Lung (tissue), 12 donors: ENCODE measurements around the gene RAB3IL1. TPM values are rescaled to one million over a fixed set of nuclear protein-coding genes. Genes with fewer than 3 reads are reported as not detected.

Source experiments
- ATAC-seq: fragments of 200-7000 bp; cut with Tn5 transposase; one replicate; pipeline ENCODE4 v1.9.1; 2020; ENCODE audit warnings: moderate number of reproducible peaks; ENCODE audit not compliant: insufficient read depth, low FRiP score
- DNase-seq, 3 donors: peaks; one replicate each; pipeline ENCODE4 v3.0.0-alpha.2; 2013 to 2017
- H3K27ac ChIP-seq, 2 donors: one replicate each; pipeline ENCODE4 v1.5.1; 2013; ENCODE audit warnings: mild to moderate bottlenecking in 2 of 2, moderate library complexity in 2 of 2, control low read depth in 1 of 2, inconsistent platforms in 1 of 2, low read depth in 1 of 2, low read length in 1 of 2
- H3K27me3 ChIP-seq, 3 donors: one replicate each; pipeline ENCODE4 v1.5.1; 2013; ENCODE audit warnings: low read length in 2 of 3; ENCODE audit not compliant: control insufficient read depth in 3 of 3, insufficient read depth in 3 of 3
- H3K36me3 ChIP-seq, 4 donors: one replicate each; pipeline ENCODE4 v1.5.1; 2013; ENCODE audit warnings: low read length in 4 of 4, mild to moderate bottlenecking in 1 of 4, moderate library complexity in 1 of 4; ENCODE audit not compliant: control insufficient read depth in 4 of 4, insufficient read depth in 4 of 4
- H3K4me1 ChIP-seq, 5 donors: one replicate each; pipeline ENCODE4 v1.5.1; 2013; ENCODE audit warnings: low read length in 5 of 5, mild to moderate bottlenecking in 2 of 5, moderate library complexity in 1 of 5; ENCODE audit not compliant: control insufficient read depth in 5 of 5, insufficient read depth in 5 of 5
- H3K4me3 ChIP-seq: one replicate; pipeline ENCODE4 v1.5.1; 2013; ENCODE audit warnings: mild to moderate bottlenecking, control low read depth, moderate library complexity
- H3K9ac ChIP-seq, 2 donors: one replicate each; pipeline ENCODE4 v1.5.1; 2013; ENCODE audit warnings: low read length in 2 of 2, control low read depth in 1 of 2; ENCODE audit not compliant: insufficient read depth in 1 of 2
- H3K9me3 ChIP-seq, 4 donors: one replicate each; pipeline ENCODE4 v1.5.1; 2013; ENCODE audit warnings: low read length in 3 of 4, mild to moderate bottlenecking in 1 of 4, moderate library complexity in 1 of 4; ENCODE audit not compliant: control insufficient read depth in 4 of 4, insufficient read depth in 3 of 4
- CTCF ChIP-seq: IDR thresholded peaks from 2 replicates; pipeline ENCODE4 v1.5.1; 2012; ENCODE audit warnings: mild to moderate bottlenecking; ENCODE audit errors: control extremely low read depth, extremely low read depth
- WGBS, 2 donors: extraction: QIAGEN DNeasy Blood & Tissue Kit; methylation state at CpG; one replicate each; pipeline ENCODE4 v1.1.7; 2013; 5-methylcytosine and 5-hydroxymethylcytosine counted together
- polyA plus RNA-seq, 2 donors: library from polyadenylated mRNA; stranded (reverse); fragments of 200-250 nt; gene quantifications; one replicate each; pipeline ENCODE4 v1.2.1, GENCODE V29; 2013
- total RNA-seq, 2 donors: library from RNA; depleted of rRNA in 1 of 2; stranded (reverse); fragments of >200 nt in 1 of 2; gene quantifications; one replicate each; pipeline ENCODE4 v1.2.1, GENCODE V29; 2014 to 2021
- donor health status: control.
- donor health status: control.
- donor health status: Bipolar disorder and iron deficiency.
- donor health status: healthy.
- donor health status: DM: yes; HTN: yes; CAD: no.

The RAB3IL1 gene
- total and polyA plus RNA-seq, 4 donors = 6.7 to 20.8 (median 9.8) TPM

- H3K4me1 ChIP-seq = peaks cover 3 to 27% (median 14%) of the 10 kb centered on the region in 5 donors
- DNase-seq = peak; percentile 82 to 93 (median 84)
- no peak for TF ChIP-seq CTCF
Observed at GRCh38 chr11:61923166-61924063, 6.0 kb upstream of the RAB3IL1 start.

GRCh38 chr11:61922539-61922938, 5.2 kb upstream of the RAB3IL1 start:
- no peaks in the 10 kb centered on the region for H3K9me3 ChIP-seq
- H3K27ac ChIP-seq = peak overlapping the region; percentile 7 to 56
- no peak for TF ChIP-seq CTCF
- peak overlapping the region in 1 of 2 donors; percentile 20 for H3K9ac ChIP-seq
- no peak for ATAC-seq
- WGBS, 2 donors = 16 to 35% methylated on average over 6 of the region's 6 CpGs
- H3K27me3 ChIP-seq = peaks cover 0 to 15% (median 0%) of the 10 kb centered on the region in 3 donors
- no peak overlapping the region for H3K4me3 ChIP-seq
- peak; percentile 77 to 87 (median 80) for DNase-seq
- H3K36me3 ChIP-seq = no peaks in the 10 kb centered on the region
- H3K4me1 ChIP-seq = peaks cover 5 to 33% (median 19%) of the 10 kb centered on the region in 5 donors

More at GRCh38 chr11:61923166-61924063, 6.0 kb upstream of the RAB3IL1 start:
- Histone ChIP-seq H3K27ac (peak overlapping the region; percentile 55 to 62), H3K27me3 (peaks cover 0 to 7% (median 0%) of the 10 kb centered on the region in 3 donors), H3K9me3 (no peaks in the 10 kb centered on the region), H3K9ac (peak overlapping the region; percentile 3 to 50), H3K4me3 (no peak overlapping the region), H3K36me3 (no peaks in the 10 kb centered on the region)
- no peak for ATAC-seq
- WGBS, 2 donors = 65 to 72% methylated on average over 18 of the region's 18 CpGs

DNA sequence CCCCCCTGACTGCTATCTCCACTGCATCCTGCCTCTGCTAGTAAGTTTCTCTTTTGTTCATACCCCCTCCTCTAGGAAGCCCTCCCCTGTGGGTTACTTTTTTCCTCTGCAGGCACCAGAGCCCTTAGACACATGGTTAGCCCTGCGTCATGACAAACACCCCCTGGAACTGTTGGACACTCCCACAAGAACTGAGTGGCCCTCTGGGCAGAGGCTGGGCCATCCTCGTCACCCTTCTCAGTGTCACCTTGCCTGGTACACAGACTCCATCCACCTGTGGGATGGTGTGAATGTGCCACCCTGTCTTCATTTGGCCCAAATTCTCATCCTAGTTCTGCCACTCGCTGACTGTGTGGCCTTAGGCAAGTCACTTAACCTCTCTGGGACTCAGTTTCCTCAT, 4.1 kb upstream of the RAB3IL1 start:
- Histone ChIP-seq H3K9ac (no peak overlapping the region), H3K27me3 (peaks cover 0 to 18% (median 0%) of the 10 kb centered on the region in 3 donors), H3K9me3 (no peaks in the 10 kb centered on the region), H3K4me3 (no peak overlapping the region), H3K4me1 (peaks cover 5 to 34% (median 19%) of the 10 kb centered on the region in 5 donors), H3K27ac (no peak overlapping the region), H3K36me3 (no peaks in the 10 kb centered on the region)
- 84 to 86% methylated on average over 3 of the region's 3 CpGs for WGBS, 2 donors
- no peak for DNase-seq
- ATAC-seq = no peak
- no peak for TF ChIP-seq CTCF
